Measurements from ENCODE around the gene LTBP1. TPM values are rescaled to one million over a fixed set of nuclear protein-coding genes. Genes with fewer than 3 reads are reported as not detected.

LTBP1 gene
- polyA plus RNA-seq, 1 donor (not counting 4 experiments of a cell fraction or from before 2014, with no cell fraction given) = 9.2 TPM

GRCh38 chr2:33383855-33384598, 437.3 kb downstream of the LTBP1 start:
- Histone ChIP-seq H3K4me1 (ENCODE audit: control insufficient read depth, extremely low read depth, insufficient read depth, low read length) (no peaks in the 10 kb centered on the region), H3K4me2 (ENCODE audit: control insufficient read depth, extremely low read depth, insufficient read depth, low read depth, low read length) (no peak overlapping the region), H3K9me3 (ENCODE audit: control insufficient read depth, low read depth, low read length) (no peaks in the 10 kb centered on the region), H3K4me3 (ENCODE audit: control insufficient read depth in 2 of 3, extremely low read depth in 1 of 3, insufficient read depth in 2 of 3, low read depth in 1 of 3, low read length in 3 of 3) (no peak overlapping the region), H3K27me3 (ENCODE audit: control insufficient read depth, extremely low read depth, insufficient read depth, low read length) (no peaks in the 10 kb centered on the region), H4K20me1 (ENCODE audit: control insufficient read depth, extremely low read depth, insufficient read depth, low read length) (no peaks in the 10 kb centered on the region), H3K9ac (ENCODE audit: control insufficient read depth, extremely low read depth, insufficient read depth, low read length) (no peak overlapping the region), H3K79me2 (ENCODE audit: control insufficient read depth, insufficient read depth, low read length) (no peaks in the 10 kb centered on the region), H3K9me1 (ENCODE audit: control insufficient read depth, extremely low read depth, insufficient read depth, low read length) (no peaks in the 10 kb centered on the region), H2AFZ (ENCODE audit: control insufficient read depth, low read length) (no peak overlapping the region), H3K27ac (ENCODE audit: control insufficient read depth, insufficient read depth, low read length) (no peak overlapping the region), H3K36me3 (ENCODE audit: control insufficient read depth in 2 of 2, extremely low read depth in 1 of 2, insufficient read depth in 2 of 2, low read length in 2 of 2) (no peaks in the 10 kb centered on the region)
- dilution Hi-C loops (cut with MboI; ENCODE audit: extremely low pct_ligation_motif_present, low sequenced_read_pairs) = no loop called here
- TF ChIP-seq CTCF (optimal IDR thresholded peaks at IDR 0.05 in 1 of 3, IDR thresholded peaks at IDR 0.05 in 1 of 3, conservative IDR thresholded peaks at IDR 0.05 in 1 of 3; ENCODE audit: extremely low read depth in 1 of 3, insufficient read depth in 2 of 3, low read length in 3 of 3) = no peak
- TF ChIP-seq EZH2 (IDR thresholded peaks at IDR 0.05; ENCODE audit: low read length) = no peak
- DNase-seq (ENCODE audit: low read depth, low spot score) = no peak
- no peak for FAIRE-seq

- Histone ChIP-seq H3K27me3 (ENCODE audit: control insufficient read depth, extremely low read depth, insufficient read depth, low read length) (no peaks in the 10 kb centered on the region), H3K9me3 (ENCODE audit: control insufficient read depth, low read depth, low read length) (no peaks in the 10 kb centered on the region), H3K4me1 (ENCODE audit: control insufficient read depth, extremely low read depth, insufficient read depth, low read length) (no peaks in the 10 kb centered on the region), H3K27ac (ENCODE audit: control insufficient read depth, insufficient read depth, low read length) (no peak overlapping the region), H3K9me1 (ENCODE audit: control insufficient read depth, extremely low read depth, insufficient read depth, low read length) (no peaks in the 10 kb centered on the region), H3K4me2 (ENCODE audit: control insufficient read depth, extremely low read depth, insufficient read depth, low read depth, low read length) (no peak overlapping the region), H4K20me1 (ENCODE audit: control insufficient read depth, extremely low read depth, insufficient read depth, low read length) (no peaks in the 10 kb centered on the region), H3K79me2 (ENCODE audit: control insufficient read depth, insufficient read depth, low read length) (no peaks in the 10 kb centered on the region), H3K36me3 (ENCODE audit: control insufficient read depth in 2 of 2, extremely low read depth in 1 of 2, insufficient read depth in 2 of 2, low read length in 2 of 2) (no peaks in the 10 kb centered on the region), H3K4me3 (ENCODE audit: control insufficient read depth in 2 of 3, extremely low read depth in 1 of 3, insufficient read depth in 2 of 3, low read depth in 1 of 3, low read length in 3 of 3) (no peak overlapping the region), H2AFZ (ENCODE audit: control insufficient read depth, low read length) (no peak overlapping the region), H3K9ac (ENCODE audit: control insufficient read depth, extremely low read depth, insufficient read depth, low read length) (no peak overlapping the region)
- no peak for DNase-seq (ENCODE audit: low read depth, low spot score)
- FAIRE-seq = no peak
- dilution Hi-C loops (cut with MboI; ENCODE audit: extremely low pct_ligation_motif_present, low sequenced_read_pairs) = no loop called here
- TF ChIP-seq EZH2 (IDR thresholded peaks at IDR 0.05; ENCODE audit: low read length) (no peak), CTCF (optimal IDR thresholded peaks at IDR 0.05 in 1 of 3, IDR thresholded peaks at IDR 0.05 in 1 of 3, conservative IDR thresholded peaks at IDR 0.05 in 1 of 3; ENCODE audit: extremely low read depth in 1 of 3, insufficient read depth in 2 of 3, low read length in 3 of 3) (no peak)
Observed at GRCh38 chr2:33384599-33384961, 437.8 kb downstream of the LTBP1 start.

All from keratinocyte (primary cell).